OCI-LY7 (cell line): Measurements from ENCODE around the gene SELENOH. TPM values are rescaled to one million over a fixed set of nuclear protein-coding genes. Genes with fewer than 3 reads are reported as not detected.

ENCODE experiments used
- BruUV-seq: library from RNA; stranded (reverse); fragments of 400-500 nt; replicated peaks from 2 replicates; lab custom pipeline; 2021; lab: Mats Ljungman, UMichigan
- CTCF ChIA-PET: fragments of 300-600 bp; sonication (Branson Sonifier 250); formaldehyde crosslinking; loops from one replicate; lab custom pipeline; 2022; ENCODE audit warnings: antibody characterized with exemption; ENCODE audit not compliant: unreplicated experiment; lab: Charles Lee
- POLR2A ChIA-PET: fragments of 300-600 bp; sonication (Branson Sonifier 250); formaldehyde crosslinking; loops from one replicate; lab custom pipeline; 2022; ENCODE audit warnings: antibody characterized with exemption; lab: Charles Lee
- DNase-seq: peaks from one replicate; pipeline ENCODE4 v3.0.0-alpha.2; 2015; ENCODE audit warnings: low spot score
- H2AFZ ChIP-seq: fragments of 200-600 bp; sonication (generic), shearing (Covaris generic); 2 replicates; pipeline ENCODE4 v1.6.1; 2014; ENCODE audit warnings: mild to moderate bottlenecking, antibody characterized with exemption, low read length, moderate library complexity
- H3K27ac ChIP-seq: fragments of 200-600 bp; sonication (generic); 2 replicates; pipeline ENCODE4 v1.5.1; 2014; ENCODE audit warnings: mixed run types, low read depth, mild to moderate bottlenecking, moderate library complexity, low read length, inconsistent platforms; ENCODE audit not compliant: poor library complexity, severe bottlenecking
- H3K36me3 ChIP-seq: fragments of 200-600 bp; sonication (generic); 2 replicates; pipeline ENCODE4 v1.6.1; 2014; ENCODE audit warnings: mild to moderate bottlenecking, antibody characterized with exemption, low read length, moderate library complexity, mixed read lengths; ENCODE audit not compliant: insufficient read depth
- H3K4me1 ChIP-seq: fragments of 200-600 bp; sonication (generic); 2 replicates; pipeline ENCODE4 v1.5.1; 2014; ENCODE audit warnings: mild to moderate bottlenecking, low read length; ENCODE audit not compliant: insufficient read depth, poor library complexity, severe bottlenecking
- H3K4me2 ChIP-seq: fragments of 200-600 bp; sonication (generic); 2 replicates; pipeline ENCODE4 v1.6.1; 2014; ENCODE audit warnings: mild to moderate bottlenecking, low read length
- H3K4me3 ChIP-seq: fragments of 200-600 bp; sonication (generic); 2 replicates; pipeline ENCODE4 v1.5.1; 2014; ENCODE audit warnings: mild to moderate bottlenecking, low read depth, low read length; ENCODE audit not compliant: poor library complexity, severe bottlenecking
- H3K79me2 ChIP-seq: fragments of 200-600 bp; sonication (generic); 2 replicates; pipeline ENCODE4 v1.6.1; 2016; ENCODE audit warnings: low read depth, mild to moderate bottlenecking, low read length, moderate library complexity, mixed read lengths; ENCODE audit not compliant: insufficient read depth
- H3K9me2 ChIP-seq: fragments of 200-600 bp; sonication (generic); 2 replicates; pipeline ENCODE4 v1.6.1; 2016; ENCODE audit warnings: mild to moderate bottlenecking, low read length, mixed read lengths; ENCODE audit not compliant: insufficient read depth
- H3K9me3 ChIP-seq: fragments of 200-600 bp; sonication (generic); 2 replicates; pipeline ENCODE4 v1.6.1; 2014; ENCODE audit warnings: mild to moderate bottlenecking, mixed run types, low read length, mixed read lengths
- H4K20me1 ChIP-seq: fragments of 200-600 bp; sonication (generic); 2 replicates; pipeline ENCODE4 v1.6.1; 2014; ENCODE audit warnings: mild to moderate bottlenecking, antibody characterized with exemption, low read length, moderate library complexity, mixed read lengths; ENCODE audit not compliant: insufficient read depth
- EZH2phosphoT487 ChIP-seq: fragments of 200-600 bp; sonication (generic); IDR thresholded peaks from 2 replicates; pipeline ENCODE4 v1.6.1; 2018; ENCODE audit warnings: low read depth, borderline replicate concordance, mild to moderate bottlenecking, mixed run types, antibody characterized with exemption, low read length, moderate library complexity, mixed read lengths
- intact Hi-C: fragments of 100-400 bp; cut with micrococcal nuclease; formaldehyde crosslinking; loops from one replicate; pipeline ENCODE4 v1.10.0; 2022; ENCODE audit not compliant: unreplicated experiment
- total RNA-seq, 2 experiments: library from RNA; depleted of rRNA in 1 of 2; stranded (reverse); fragments of >200 nt in 1 of 2; shearing (Covaris generic) in 1 of 2; gene quantifications; 2 replicates each; pipeline ENCODE4 v1.2.3, GENCODE V29; 2014 to 2022
- TF ChIP-seq, protein P1 (sequence below): fragments of 200-600 bp; sonication (generic); conservative IDR thresholded peaks from 2 replicates; pipeline ENCODE4 v1.5.1; 2014; ENCODE audit warnings: mild to moderate bottlenecking, antibody characterized with exemption, low read length, moderate library complexity, mixed read lengths

Gene SELENOH
- total RNA-seq, 2 experiments from 2014 or later = 169 to 181 TPM

DNA sequence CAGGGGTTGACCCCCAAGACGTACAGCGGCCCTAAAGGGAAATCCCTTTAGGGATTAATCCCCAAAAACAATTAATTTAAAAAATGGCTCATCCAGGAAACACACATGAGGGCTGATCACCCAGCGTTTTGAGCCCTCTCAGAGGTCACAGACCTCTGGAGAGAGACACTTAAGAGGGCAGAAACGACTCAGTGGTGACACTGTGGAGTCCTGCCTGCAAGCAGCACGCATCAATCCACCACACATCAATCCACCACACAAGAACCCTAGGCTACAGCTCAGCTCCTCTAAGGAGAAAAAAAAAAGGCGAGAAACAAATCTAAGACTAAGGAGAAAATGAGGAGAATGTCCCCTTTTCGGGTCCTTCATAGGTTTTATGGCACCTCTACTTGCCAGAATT lies 12.5 kb upstream of the SELENOH start:
- Histone ChIP-seq H3K9me2 (no peaks in the 10 kb centered on the region), H3K4me1 (peaks cover 12% of the 10 kb centered on the region), H3K4me2 (peak overlapping the region; percentile 33; the same call in 1 of the 2 replicates), H3K27ac (peak overlapping the region; percentile 12), H3K36me3 (peaks cover 69% of the 10 kb centered on the region), H3K9me3 (no peaks in the 10 kb centered on the region), H2AFZ (no peak overlapping the region), H3K79me2 (peaks cover 96% of the 10 kb centered on the region), H3K4me3 (no peak overlapping the region), H4K20me1 (peaks cover 13% of the 10 kb centered on the region)
- CTCF ChIA-PET = interaction anchor here (0.5 kb wide), 1 partner anchor 402 kb away, joined by 3 read pairs; no protein-coding TSS in a partner anchor
- DNase-seq = no peak
- BruUV-seq = no TSS peak
- TF ChIP-seq EZH2phosphoT487 = no peak
- TF ChIP-seq, protein P1, sequence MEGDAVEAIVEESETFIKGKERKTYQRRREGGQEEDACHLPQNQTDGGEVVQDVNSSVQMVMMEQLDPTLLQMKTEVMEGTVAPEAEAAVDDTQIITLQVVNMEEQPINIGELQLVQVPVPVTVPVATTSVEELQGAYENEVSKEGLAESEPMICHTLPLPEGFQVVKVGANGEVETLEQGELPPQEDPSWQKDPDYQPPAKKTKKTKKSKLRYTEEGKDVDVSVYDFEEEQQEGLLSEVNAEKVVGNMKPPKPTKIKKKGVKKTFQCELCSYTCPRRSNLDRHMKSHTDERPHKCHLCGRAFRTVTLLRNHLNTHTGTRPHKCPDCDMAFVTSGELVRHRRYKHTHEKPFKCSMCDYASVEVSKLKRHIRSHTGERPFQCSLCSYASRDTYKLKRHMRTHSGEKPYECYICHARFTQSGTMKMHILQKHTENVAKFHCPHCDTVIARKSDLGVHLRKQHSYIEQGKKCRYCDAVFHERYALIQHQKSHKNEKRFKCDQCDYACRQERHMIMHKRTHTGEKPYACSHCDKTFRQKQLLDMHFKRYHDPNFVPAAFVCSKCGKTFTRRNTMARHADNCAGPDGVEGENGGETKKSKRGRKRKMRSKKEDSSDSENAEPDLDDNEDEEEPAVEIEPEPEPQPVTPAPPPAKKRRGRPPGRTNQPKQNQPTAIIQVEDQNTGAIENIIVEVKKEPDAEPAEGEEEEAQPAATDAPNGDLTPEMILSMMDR = no peak
- intact Hi-C loops = no loop called here
- POLR2A ChIA-PET = interaction anchor here (0.6 to 0.7 kb wide), 2 partner anchors 14 to 56 kb away, joined by 3 to 6 read pairs; no protein-coding TSS in a partner anchor

DNA sequence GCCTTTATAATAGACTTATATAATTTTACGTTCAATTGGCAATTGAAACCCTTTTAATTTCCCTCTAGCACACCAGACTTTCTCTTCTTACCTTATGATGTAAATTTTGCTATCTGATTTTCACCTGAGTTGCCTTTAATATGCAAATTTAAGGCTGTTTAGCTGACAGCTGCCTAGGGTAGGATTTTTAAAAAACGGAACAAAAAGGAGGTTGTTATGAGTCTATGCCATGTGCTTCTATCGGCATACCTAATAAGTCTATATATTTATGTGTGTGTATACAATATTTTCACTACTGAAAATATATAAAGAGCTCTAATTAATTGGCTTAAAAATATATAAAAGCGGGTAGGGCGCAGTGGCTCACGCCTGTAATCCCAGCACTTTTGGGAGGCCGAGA lies 11.8 kb upstream of the SELENOH start:
- H3K9me3 ChIP-seq = no peaks in the 10 kb centered on the region
- BruUV-seq = no TSS peak
- H4K20me1 ChIP-seq = peaks cover 7% of the 10 kb centered on the region; the same call in 1 of the 2 replicates
- H3K27ac ChIP-seq = peak overlapping the region; percentile 12
- intact Hi-C loops = no loop called here
- CTCF ChIA-PET = no interaction called here
- H2AFZ ChIP-seq = no peak overlapping the region
- H3K36me3 ChIP-seq = peaks cover 68% of the 10 kb centered on the region
- H3K4me2 ChIP-seq = peak overlapping the region; percentile 33; the same call in 1 of the 2 replicates
- no peak for DNase-seq
- peaks cover 12% of the 10 kb centered on the region for H3K4me1 ChIP-seq
- H3K79me2 ChIP-seq = peaks cover 96% of the 10 kb centered on the region
- H3K4me3 ChIP-seq = no peak overlapping the region
- no peaks in the 10 kb centered on the region for H3K9me2 ChIP-seq
- POLR2A ChIA-PET = interaction anchor here (0.8 to 0.9 kb wide), 2 partner anchors 15 to 1949 kb away, joined by 3 read pairs; no protein-coding TSS in a partner anchor
- TF ChIP-seq EZH2phosphoT487 = no peak
- TF ChIP-seq, protein P1 = no peak

DNA sequence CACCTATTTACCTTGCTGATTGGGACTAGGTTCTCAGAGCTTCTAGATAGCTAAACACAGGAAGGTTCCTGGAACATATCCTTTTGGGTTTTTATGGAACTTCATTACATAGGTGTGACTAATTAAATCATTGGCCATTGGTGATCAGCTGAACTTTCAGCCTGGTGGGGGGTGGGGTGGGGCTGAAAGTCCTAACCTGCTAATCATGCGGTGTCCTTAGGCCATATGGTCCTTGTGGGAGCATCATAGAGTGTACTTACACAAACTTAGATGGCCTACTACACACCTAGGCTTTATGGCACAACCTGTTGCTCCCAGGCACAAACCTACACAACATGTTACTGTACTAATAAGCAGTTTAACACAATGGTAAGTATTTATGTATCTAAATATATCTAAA lies 8.6 kb upstream of the SELENOH start:
- BruUV-seq = no TSS peak
- Histone ChIP-seq H4K20me1 (peaks cover 4% of the 10 kb centered on the region; the same call in 1 of the 2 replicates), H3K9me3 (no peaks in the 10 kb centered on the region), H3K4me3 (no peak overlapping the region), H3K79me2 (peaks cover 87% of the 10 kb centered on the region), H3K4me1 (peaks cover 12% of the 10 kb centered on the region), H3K36me3 (peaks cover 64% of the 10 kb centered on the region), H2AFZ (no peak overlapping the region), H3K9me2 (no peaks in the 10 kb centered on the region), H3K27ac (no peak overlapping the region), H3K4me2 (no peak overlapping the region)
- intact Hi-C loops = no loop called here
- POLR2A ChIA-PET = interaction anchor here (1.3 kb wide), 1 partner anchor 18 kb away, joined by 6 read pairs; no protein-coding TSS in a partner anchor
- no peak for TF ChIP-seq EZH2phosphoT487
- TF ChIP-seq, protein P1 = no peak
- CTCF ChIA-PET = interaction anchor here (0.6 kb wide), 1 partner anchor 774 kb away, joined by 11 read pairs; no protein-coding TSS in a partner anchor
- DNase-seq = no peak
